HEK293T (cell line): ENCODE data around the gene NAT8L.

Experiments used
- CTCF ChIA-PET: fragments of 350-600 bp; formaldehyde crosslinking; extraction: SDS; loops from one replicate; lab custom pipeline; 2021; ENCODE audit warnings: antibody characterized with exemption, inconsistent platforms; lab: Yijun Ruan, JAX
- POLR2A ChIA-PET: fragments of 350-600 bp; formaldehyde crosslinking; extraction: SDS; loops from one replicate; lab custom pipeline; 2020; ENCODE audit warnings: antibody characterized with exemption, inconsistent platforms; lab: Yijun Ruan, JAX
- DNase-seq: peaks from one replicate; pipeline ENCODE4 v3.0.0; 2012; ENCODE audit warnings: mixed read lengths; ENCODE audit errors: extremely low spot score
- ARNT ChIP-seq: fragments of 450-650 bp; IDR thresholded peaks from 2 replicates; pipeline ENCODE4 v1.6.1; 2017; ENCODE audit warnings: mild to moderate bottlenecking
- BHLHE40 ChIP-seq: fragments of 450-650 bp; IDR thresholded peaks from 2 replicates; pipeline ENCODE4 v1.6.1; 2016; ENCODE audit warnings: mild to moderate bottlenecking, moderate library complexity, borderline replicate concordance
- CTBP1 ChIP-seq: fragments of 450-650 bp; IDR thresholded peaks from 2 replicates; pipeline ENCODE4 v1.6.1; 2016; ENCODE audit warnings: borderline replicate concordance
- ELF4 ChIP-seq: fragments of 450-650 bp; IDR thresholded peaks from 2 replicates; pipeline ENCODE4 v1.6.1; 2017; ENCODE audit warnings: antibody characterized with exemption
- FOXA1 ChIP-seq: fragments of 450-650 bp; IDR thresholded peaks from 2 replicates; pipeline ENCODE4 v1.6.1; 2016; ENCODE audit warnings: mild to moderate bottlenecking
- FOXK2 ChIP-seq: fragments of 450-650 bp; IDR thresholded peaks from 2 replicates; pipeline ENCODE4 v1.6.1; 2016; ENCODE audit warnings: mild to moderate bottlenecking
- FOXM1 ChIP-seq: fragments of 450-650 bp; IDR thresholded peaks from 2 replicates; pipeline ENCODE4 v1.6.1; 2017; ENCODE audit warnings: mild to moderate bottlenecking, borderline replicate concordance
- HDGF ChIP-seq: fragments of 450-650 bp; IDR thresholded peaks from 2 replicates; pipeline ENCODE4 v1.6.1; 2017; ENCODE audit warnings: antibody characterized with exemption, borderline replicate concordance
- L3MBTL2 ChIP-seq: fragments of 450-650 bp; conservative IDR thresholded peaks from 2 replicates; pipeline ENCODE4 v1.6.1; 2016; ENCODE audit warnings: mild to moderate bottlenecking
- LEF1 ChIP-seq: fragments of 450-650 bp; IDR thresholded peaks from 2 replicates; pipeline ENCODE4 v1.6.1; 2017; ENCODE audit warnings: mild to moderate bottlenecking, borderline replicate concordance
- NFRKB ChIP-seq: fragments of 450-650 bp; IDR thresholded peaks from 2 replicates; pipeline ENCODE4 v1.6.1; 2016; ENCODE audit warnings: mild to moderate bottlenecking, moderate library complexity
- PKNOX1 ChIP-seq: fragments of 450-650 bp; IDR thresholded peaks from 2 replicates; pipeline ENCODE4 v1.6.1; 2016
- SP1 ChIP-seq: fragments of 450-650 bp; IDR thresholded peaks from 2 replicates; pipeline ENCODE4 v1.6.1; 2017
- SUZ12 ChIP-seq: fragments of 450-650 bp; IDR thresholded peaks from 2 replicates; pipeline ENCODE4 v1.6.1; 2016; ENCODE audit warnings: mild to moderate bottlenecking
- TARDBP ChIP-seq: fragments of 450-650 bp; IDR thresholded peaks from 2 replicates; pipeline ENCODE4 v1.6.1; 2016
- ZNF384 ChIP-seq: fragments of 450-650 bp; IDR thresholded peaks from 2 replicates; pipeline ENCODE4 v1.6.1; 2016

NAT8L gene

GRCh38 chr4:2102045-2102883 is 43.1 kb downstream of the NAT8L start:
- ChIA-PET CTCF (no interaction called here), POLR2A (no interaction called here)
- TF ChIP-seq BHLHE40 (no peak), L3MBTL2 (no peak), FOXA1 (no peak), ELF4 (no peak), FOXM1 (no peak), TARDBP (no peak), ZNF384 (no peak), SUZ12 (no peak), NFRKB (no peak), HDGF (no peak), SP1 (no peak), PKNOX1 (no peak), FOXK2 (no peak), ARNT (no peak), CTBP1 (no peak)
- no peak for DNase-seq

DNA sequence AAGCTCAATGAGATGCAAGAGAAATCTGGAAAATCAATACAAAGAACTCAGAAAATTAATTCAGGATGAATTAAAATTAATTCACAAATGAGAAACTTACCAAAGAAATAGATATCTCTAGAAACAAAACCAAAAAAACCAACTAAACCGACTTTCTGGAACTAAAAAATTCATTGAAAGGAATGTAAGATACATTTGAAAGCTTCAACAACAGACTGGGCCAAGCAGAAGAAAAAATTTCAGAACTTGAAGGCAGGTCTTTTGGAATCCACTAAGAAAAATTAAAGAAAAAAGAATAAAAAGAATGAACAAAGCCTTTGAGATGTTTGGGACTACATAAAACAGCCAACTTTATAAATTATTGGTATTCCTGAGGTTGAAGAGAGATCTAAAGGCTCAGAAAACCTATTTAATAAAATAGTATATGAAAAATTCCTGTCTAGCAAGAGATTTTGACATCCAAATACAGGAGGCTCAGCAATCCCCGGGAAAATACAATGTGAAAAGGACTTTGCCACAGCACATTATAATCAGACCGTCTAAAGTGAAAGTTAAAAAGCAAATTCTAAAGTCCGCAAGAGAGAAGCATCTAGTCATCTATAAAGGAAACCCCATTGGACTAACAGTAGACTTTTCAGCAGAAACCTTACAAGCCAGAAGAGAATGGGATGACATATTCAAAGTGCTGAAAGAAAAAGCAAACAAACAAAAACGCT is 44.2 kb downstream of the NAT8L start:
- CTCF ChIA-PET: no interaction called here

GRCh38 chr4:2103843-2104547 is 44.9 kb downstream of the NAT8L start:
- TF ChIP-seq BHLHE40 (no peak), LEF1 (no peak), TARDBP (no peak), CTBP1 (no peak), ZNF384 (no peak), ARNT (no peak), FOXK2 (no peak), NFRKB (no peak), SP1 (no peak), PKNOX1 (no peak), L3MBTL2 (no peak), ELF4 (no peak), SUZ12 (no peak), FOXA1 (no peak), HDGF (no peak)
- ChIA-PET POLR2A (no interaction called here), CTCF (no interaction called here)
- DNase-seq: no peak

More for the DNA sequence above, 44.2 kb downstream of the NAT8L start:
- POLR2A ChIA-PET: no interaction called here
- TF ChIP-seq ARNT (no peak), FOXA1 (no peak), ELF4 (no peak), FOXK2 (no peak), ZNF384 (no peak), BHLHE40 (no peak), SUZ12 (no peak), TARDBP (no peak), LEF1 (no peak)
- DNase-seq: no peak

- CTCF ChIA-PET: no interaction called here
Observed at GRCh38 chr4:2104556-2105345, 45.6 kb downstream of the NAT8L start.

More at GRCh38 chr4:2104556-2105345, 45.6 kb downstream of the NAT8L start:
- POLR2A ChIA-PET: no interaction called here
- TF ChIP-seq ARNT: no peak
- TF ChIP-seq PKNOX1: no peak
- TF ChIP-seq L3MBTL2: no peak
- TF ChIP-seq FOXA1: no peak
- TF ChIP-seq LEF1: no peak
- TF ChIP-seq BHLHE40: no peak
- TF ChIP-seq CTBP1: no peak
- DNase-seq: no peak
